GM18526 (cell line): ENCODE data around the gene FOLR1.

Experiments
- POLR2A ChIP-seq: IDR thresholded peaks from 3 replicates; pipeline ENCODE4 v1.6.1; 2011; ENCODE audit not compliant: insufficient read length; ENCODE audit errors: extremely low read depth

FOLR1 gene

GRCh38 chr11:72231396-72232259 is 39.7 kb downstream of the FOLR1 start:
- no peak for TF ChIP-seq POLR2A

- no peak for TF ChIP-seq POLR2A
These were observed 40.5 kb downstream of the FOLR1 start for GRCh38 chr11:72232260-72233055.

GRCh38 chr11:72233056-72233772 is 41.3 kb downstream of the FOLR1 start:
- no peak for TF ChIP-seq POLR2A

GRCh38 chr11:72233773-72234513 is 42.0 kb downstream of the FOLR1 start:
- TF ChIP-seq POLR2A: no peak

GRCh38 chr11:72234514-72234830 is 42.5 kb downstream of the FOLR1 start:
- TF ChIP-seq POLR2A: no peak

GRCh38 chr11:72234920-72235319 is 43.0 kb downstream of the FOLR1 start:
- no peak for TF ChIP-seq POLR2A

GRCh38 chr11:72235351-72236057 is 43.6 kb downstream of the FOLR1 start:
- TF ChIP-seq POLR2A: no peak

GRCh38 chr11:72236083-72236697 is 44.2 kb downstream of the FOLR1 start:
- TF ChIP-seq POLR2A: no peak

GRCh38 chr11:72236774-72237111 is 44.8 kb downstream of the FOLR1 start:
- no peak for TF ChIP-seq POLR2A

GRCh38 chr11:72237112-72237931 is 45.4 kb downstream of the FOLR1 start:
- no peak for TF ChIP-seq POLR2A

GRCh38 chr11:72238040-72238450 is 46.1 kb downstream of the FOLR1 start:
- no peak for TF ChIP-seq POLR2A

GRCh38 chr11:72238492-72239312 is 46.8 kb downstream of the FOLR1 start:
- no peak for TF ChIP-seq POLR2A
